ENCODE measurements around the gene OR2T1.
"Not testable (repeated sequence)": the region's sequence is repeated elsewhere in the genome, so short reads cannot be mapped to it uniquely, and the experiment has no call there.

Gene OR2T1

DNA sequence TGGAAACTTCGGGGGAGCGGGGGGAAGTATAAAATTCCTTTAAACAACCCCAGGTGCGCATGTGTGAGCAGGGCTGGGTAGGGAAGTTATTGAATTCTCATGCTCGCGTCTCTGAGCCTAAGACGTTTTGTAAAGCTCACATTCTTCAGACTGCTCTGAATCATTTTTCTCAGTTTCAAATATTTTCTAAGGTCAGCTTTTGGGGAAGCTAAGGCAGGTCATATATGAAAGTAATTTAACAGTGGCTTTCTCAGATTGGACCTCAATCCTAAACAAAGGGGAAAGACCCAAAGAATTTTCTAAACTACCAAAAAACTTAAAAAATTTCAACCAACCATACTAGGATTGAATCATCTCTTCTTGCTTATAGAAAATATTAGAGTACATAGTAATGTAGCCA is 32.1 kb downstream of the OR2T1 start:
- not testable (repeated sequence) for DNase-seq (ENCODE audit: low read depth, low spot score)

DNA sequence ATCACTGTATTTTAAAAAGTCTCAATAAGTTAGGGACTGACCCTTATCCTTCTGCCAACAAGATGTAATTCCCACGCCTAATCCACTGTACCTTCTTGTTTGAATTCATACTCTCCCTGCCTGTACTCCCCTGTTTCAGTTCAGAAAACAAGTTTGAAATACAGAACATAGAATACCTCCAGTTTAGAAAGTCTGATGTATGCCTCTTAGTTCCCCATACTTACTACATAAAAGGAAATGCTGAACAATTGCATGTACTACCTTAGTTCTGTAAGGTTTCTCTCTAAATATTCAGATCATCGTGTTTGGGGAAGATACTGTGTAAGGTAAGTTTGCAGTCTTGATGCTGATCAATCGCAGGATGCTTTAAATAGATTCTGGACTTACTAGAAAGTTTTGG is 33.5 kb downstream of the OR2T1 start:
- DNase-seq (ENCODE audit: low read depth, low spot score), result not testable (repeated sequence)

- DNase-seq (ENCODE audit: low read depth, low spot score), result not testable (repeated sequence)
Observed at GRCh38 chr1:248438668-248439067, 35.8 kb downstream of the OR2T1 start.

- DNase-seq (ENCODE audit: low read depth, low spot score), result not testable (repeated sequence)
Observed at GRCh38 chr1:248439283-248439682, 36.4 kb downstream of the OR2T1 start.

- not testable (repeated sequence) for DNase-seq (ENCODE audit: low read depth, low spot score)
Observed at GRCh38 chr1:248442500-248443277, 39.8 kb downstream of the OR2T1 start.

DNA sequence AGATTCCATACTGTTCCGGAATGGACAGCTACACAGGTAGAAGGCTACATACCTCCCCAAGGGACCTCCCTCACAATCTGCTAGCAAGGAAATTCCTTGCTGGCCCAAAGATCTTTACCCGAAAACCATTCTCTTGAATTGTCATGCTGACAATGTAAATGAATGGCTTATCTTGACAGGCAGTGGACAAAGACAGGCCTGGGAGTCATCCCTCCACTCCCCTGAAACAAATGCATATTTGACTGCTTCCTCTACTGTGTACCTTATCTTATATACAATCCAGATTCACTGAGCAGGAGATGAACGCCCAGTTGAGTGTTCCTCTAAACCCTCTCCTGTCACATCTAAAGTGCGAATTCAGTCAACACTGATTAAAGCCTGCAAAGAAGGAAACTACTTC is 41.8 kb downstream of the OR2T1 start:
- DNase-seq (ENCODE audit: low read depth, low spot score), result not testable (repeated sequence)

DNA sequence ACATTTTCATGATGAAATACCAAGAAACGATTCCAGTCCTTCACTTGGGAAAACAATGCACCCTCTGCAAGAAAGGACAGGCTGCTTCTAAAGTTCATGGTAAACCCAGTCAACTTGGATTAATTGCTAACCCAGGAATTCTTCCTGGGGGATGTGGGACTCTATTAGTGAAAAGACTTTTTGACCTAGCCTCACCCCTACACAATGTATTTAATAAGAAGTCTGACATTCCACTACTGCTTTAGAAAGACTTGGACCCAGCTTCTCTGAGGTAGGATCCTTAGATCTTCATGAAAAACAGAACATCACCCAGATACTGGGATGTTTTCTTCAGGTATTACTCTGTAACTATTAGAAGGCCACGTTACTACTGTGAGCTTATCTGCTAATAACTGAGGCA is 42.6 kb downstream of the OR2T1 start, which contains the start of gene OR2T2:
TSS of gene OR2T2 (plus strand) at position 239 of the 400 bp plus-strand sequence. CDS start 7,161 bp downstream, outside the sequence.
- not testable (repeated sequence) for DNase-seq (ENCODE audit: low read depth, low spot score)

DNA sequence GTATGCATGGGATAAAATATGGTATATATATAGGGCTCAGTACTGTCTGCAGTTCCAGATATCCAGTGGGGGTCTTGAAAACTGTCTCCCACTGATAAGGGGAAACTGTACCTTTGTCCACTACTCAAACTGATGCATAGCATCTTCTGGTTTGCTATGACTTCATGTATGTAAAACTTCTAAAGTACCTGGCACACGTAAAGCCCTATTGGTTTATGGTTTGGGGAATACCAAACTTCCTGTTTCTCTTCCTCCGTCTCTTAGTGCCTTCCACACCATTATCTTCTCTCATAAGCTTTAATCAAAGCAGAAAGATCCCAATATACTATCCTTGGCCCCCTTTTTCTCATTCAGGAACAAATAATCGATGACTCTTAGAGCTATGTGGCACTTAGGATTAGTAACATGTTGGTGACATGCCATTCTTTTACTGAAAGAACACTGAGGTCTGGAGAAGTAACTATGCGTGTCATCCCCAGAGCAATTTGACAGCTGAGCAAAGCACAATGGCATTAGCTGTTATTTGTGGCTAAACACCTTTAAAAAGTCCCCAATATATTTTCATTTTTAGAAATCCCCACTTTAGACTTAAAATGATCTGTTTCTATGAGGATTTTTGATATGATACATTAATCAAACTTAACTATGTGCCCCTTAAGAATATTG is 45.7 kb downstream of the OR2T1 start:
- not testable (repeated sequence) for DNase-seq (ENCODE audit: low read depth, low spot score)

DNA sequence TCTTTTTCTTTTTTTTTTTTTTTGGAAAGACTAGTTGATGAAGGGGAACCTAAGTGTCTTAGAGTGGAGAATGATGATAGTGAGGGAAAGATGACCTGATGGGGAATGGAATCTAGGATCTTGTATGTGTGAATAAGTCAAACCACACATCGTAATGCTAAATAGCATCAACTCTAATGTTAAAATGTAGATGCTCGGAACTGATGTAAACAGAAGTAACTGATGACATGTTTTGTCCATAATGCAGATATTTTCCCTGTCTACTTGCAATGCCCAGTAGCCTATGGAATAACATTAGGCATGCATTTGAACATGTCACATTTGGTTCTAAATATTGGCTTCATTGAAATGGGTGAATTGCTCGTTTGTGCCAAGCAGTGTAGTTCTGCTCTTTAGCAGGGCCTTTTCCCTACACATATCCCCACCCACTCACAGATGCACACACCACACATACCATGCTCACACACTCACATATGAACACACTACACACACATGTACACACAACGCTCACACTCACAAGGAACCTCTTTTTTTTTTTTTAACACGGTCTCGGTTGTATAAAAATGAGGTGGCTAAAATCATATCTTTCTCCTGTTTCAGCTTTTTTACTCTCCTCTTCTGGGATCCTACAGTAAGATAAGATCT is 47.1 kb downstream of the OR2T1 start:
- not testable (repeated sequence) for DNase-seq (ENCODE audit: low read depth, low spot score)

DNA sequence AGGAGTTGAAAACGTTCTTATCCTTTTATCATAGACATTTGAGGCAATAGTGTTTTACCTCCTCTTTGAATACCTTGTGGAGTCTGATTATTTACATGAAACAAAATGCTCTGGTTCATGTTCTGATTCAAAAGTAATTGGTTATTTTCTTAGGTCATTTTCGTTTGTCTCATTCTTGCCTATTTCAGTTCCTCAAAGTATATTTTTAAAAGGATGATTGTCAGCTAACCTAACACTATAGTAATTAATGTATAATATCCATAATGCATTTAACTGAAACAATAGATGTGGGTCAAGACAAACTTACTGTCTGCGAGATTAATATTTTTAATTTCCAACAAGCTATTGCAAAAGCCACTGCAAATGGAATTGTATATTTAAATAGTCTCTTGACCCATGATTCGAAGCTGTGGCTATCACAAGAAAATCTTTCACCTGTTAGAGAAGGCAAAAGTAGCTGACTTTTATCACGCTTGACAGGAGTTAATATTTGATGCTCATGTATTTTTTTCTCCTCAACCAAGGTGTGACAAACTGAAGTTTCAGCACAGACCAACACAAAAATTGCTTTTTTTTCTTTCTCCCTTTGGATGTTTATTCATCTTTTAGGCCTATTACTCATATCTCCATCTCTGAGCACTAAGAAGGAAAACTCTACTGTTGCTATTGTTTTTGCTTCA is 47.8 kb downstream of the OR2T1 start:
- not testable (repeated sequence) for DNase-seq (ENCODE audit: low read depth, low spot score)

GRCh38 chr1:248453619-248454018 is 50.8 kb downstream of the OR2T1 start:
- not testable (repeated sequence) for DNase-seq (ENCODE audit: low read depth, low spot score)

DNA sequence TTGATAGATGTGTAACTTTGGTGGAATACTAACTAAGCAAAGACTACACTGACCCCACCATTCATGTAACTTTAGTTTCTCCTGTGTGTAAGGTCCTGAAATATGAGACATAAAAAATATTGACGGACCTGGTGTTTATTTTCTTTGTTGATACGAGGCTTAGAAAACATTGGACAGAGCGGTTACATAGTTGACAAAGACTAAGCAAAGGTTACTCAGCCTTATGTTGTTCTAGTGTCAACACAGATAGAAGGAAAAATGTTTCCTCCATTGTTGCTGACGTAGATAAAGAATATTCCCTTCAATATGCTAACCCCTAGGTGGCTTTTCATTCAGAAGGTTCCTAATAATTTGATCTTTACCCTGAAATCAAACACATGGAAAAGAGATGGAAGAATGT is 52.2 kb downstream of the OR2T1 start:
- not testable (repeated sequence) for DNase-seq (ENCODE audit: low read depth, low spot score)

GRCh38 chr1:248456635-248457034 is 53.8 kb downstream of the OR2T1 start:
- not testable (repeated sequence) for DNase-seq (ENCODE audit: low read depth, low spot score)
